Omental fat pad (tissue), 4 donors: ENCODE results near the gene TRAM2. TPM values are rescaled to one million over a fixed set of nuclear protein-coding genes. Genes with fewer than 3 reads are reported as not detected.
A peak's percentile ranks its signal among the peaks of the same experiment; 100 is the strongest.

Experiments
- ATAC-seq: fragments of 150-250 bp; one replicate; pipeline ENCODE4 v1.9.1; 2016; ENCODE audit warnings: mild to moderate bottlenecking, moderate library complexity; ENCODE audit not compliant: low FRiP score
- DNase-seq: peaks from one replicate; pipeline ENCODE4 v3.0.0-alpha.2; 2019; ENCODE audit warnings: low spot score
- CTCF ChIP-seq, 3 donors: fragments of 450-650 bp; IDR thresholded peaks; one replicate each; pipeline ENCODE4 v1.5.1; 2016 to 2017; ENCODE audit warnings: antibody characterized with exemption in 3 of 3, mild to moderate bottlenecking in 3 of 3, moderate library complexity in 2 of 3
- total RNA-seq, 4 donors: library from RNA; depleted of rRNA; stranded (reverse); fragments of >200 nt; gene quantifications; one replicate each; pipeline ENCODE4 v1.1.0, GENCODE V29; 2016

TRAM2 gene
- total RNA-seq, 4 donors from 2014 or later, result 17.8 to 29.8 (median 26.3) TPM

GRCh38 chr6:52503851-52504781, 72.7 kb downstream of the TRAM2 start:
- ATAC-seq (peak; percentile 87), DNase-seq (peak; percentile 58)
- no peak for TF ChIP-seq CTCF (IDR thresholded peaks at IDR 0.05)

- no peak for ATAC-seq
- no peak for TF ChIP-seq CTCF (IDR thresholded peaks at IDR 0.05)
These were observed 73.5 kb downstream of the TRAM2 start for GRCh38 chr6:52503323-52503747.

GRCh38 chr6:52502306-52503029, 74.4 kb downstream of the TRAM2 start:
- no peak for TF ChIP-seq CTCF (IDR thresholded peaks at IDR 0.05)
- DNase-seq, result no peak
- ATAC-seq, result no peak

More at GRCh38 chr6:52503323-52503747, 73.5 kb downstream of the TRAM2 start:
- no peak for DNase-seq

- ATAC-seq (no peak), DNase-seq (no peak)
- TF ChIP-seq CTCF (IDR thresholded peaks at IDR 0.05), result no peak
These were observed 76.4 kb downstream of the TRAM2 start for GRCh38 chr6:52500238-52501129.

- ATAC-seq (no peak), DNase-seq (no peak)
- no peak for TF ChIP-seq CTCF (IDR thresholded peaks at IDR 0.05)
These were observed 77.1 kb downstream of the TRAM2 start for GRCh38 chr6:52499681-52500236.

GRCh38 chr6:52499026-52499425, 77.8 kb downstream of the TRAM2 start:
- TF ChIP-seq CTCF (IDR thresholded peaks at IDR 0.05), result no peak
- DNase-seq (no peak), ATAC-seq (no peak)
